GM19193 (cell line): ENCODE data around the gene FAM47E.

Source experiments
- POLR2A ChIP-seq: IDR thresholded peaks from 4 replicates; pipeline ENCODE4 v1.6.1; 2011; ENCODE audit not compliant: insufficient read depth, insufficient read length; ENCODE audit errors: extremely low read depth

FAM47E gene

GRCh38 chr4:76315267-76315918 is 63.9 kb downstream of the FAM47E start:
- no peak for TF ChIP-seq POLR2A

DNA sequence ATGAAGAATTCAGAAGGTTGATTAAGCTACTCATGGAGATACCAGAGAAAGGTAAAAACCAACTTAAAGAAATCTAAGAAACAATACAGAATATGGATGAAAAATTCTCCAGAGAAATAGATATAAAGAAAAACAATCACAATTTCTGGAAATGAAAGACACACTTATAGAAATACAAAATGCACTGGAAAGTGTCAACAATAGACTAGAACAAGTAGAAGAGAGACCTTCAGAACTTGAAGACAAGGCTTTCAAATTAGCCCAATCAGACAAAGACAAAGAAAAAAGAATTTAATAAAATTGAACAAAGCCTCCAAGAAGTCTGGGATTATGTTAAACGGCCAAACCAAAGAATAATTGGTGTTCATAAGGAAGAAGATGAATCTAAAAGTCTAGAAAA is 64.6 kb downstream of the FAM47E start:
- no peak for TF ChIP-seq POLR2A

GRCh38 chr4:76322236-76322635 is 70.7 kb downstream of the FAM47E start:
- TF ChIP-seq POLR2A, result no peak

DNA sequence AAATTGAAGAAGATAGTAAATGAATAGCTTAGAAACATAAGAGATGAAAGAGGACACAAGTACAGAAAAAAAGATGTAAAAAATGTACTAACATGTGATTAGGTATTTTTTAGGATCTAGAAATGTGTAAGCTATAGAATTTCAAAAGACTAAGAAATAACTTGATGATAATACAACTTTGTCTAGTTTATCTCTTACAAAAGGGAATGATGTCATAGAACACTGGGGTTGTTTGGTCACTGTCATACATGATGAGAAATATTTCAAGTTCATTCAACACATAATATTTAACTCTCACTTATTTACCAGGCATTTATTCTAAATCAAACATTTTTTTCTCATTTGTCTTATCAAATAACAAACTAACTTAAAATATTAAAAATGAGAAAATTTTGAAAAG is 73.6 kb downstream of the FAM47E start:
- no peak for TF ChIP-seq POLR2A

- no peak for TF ChIP-seq POLR2A
Measured at GRCh38 chr4:76326515-76326914, 75.0 kb downstream of the FAM47E start.
